ENCODE data around the gene TMEM186. TPM values are rescaled to one million over a fixed set of nuclear protein-coding genes. Genes with fewer than 3 reads are reported as not detected.
"Not testable (repeated sequence)": the region's sequence is repeated elsewhere in the genome, so short reads cannot be mapped to it uniquely, and the experiment has no call there.

TMEM186 gene
- total and polyA plus RNA-seq, 2 donors (not counting 1 experiment from before 2014, with no cell fraction given), result 6.8 to 8.6 TPM

GRCh38 chr16:8751481-8752311 is 45.7 kb downstream of the TMEM186 start:
- no peak overlapping the region for H3K9ac ChIP-seq (ENCODE audit: insufficient read depth, low read length)
- no peaks in the 10 kb centered on the region for H3K9me3 ChIP-seq (ENCODE audit: control insufficient read depth, insufficient read depth, low read depth, low read length)
- H3K79me2 ChIP-seq (ENCODE audit: control insufficient read depth, insufficient read depth, low read length), result no peaks in the 10 kb centered on the region
- H3K27ac ChIP-seq (ENCODE audit: insufficient read depth, low read length), result no peak overlapping the region
- no peaks in the 10 kb centered on the region for H4K20me1 ChIP-seq (ENCODE audit: control insufficient read depth, extremely low read depth, insufficient read depth, low read length)
- peak; percentile 42 to 89 for DNase-seq (ENCODE audit: low read depth in 2 of 2)
- H3K4me3 ChIP-seq (replicated peaks in 1 of 4; ENCODE audit: control extremely low read depth in 1 of 4, insufficient read depth in 1 of 4, low read depth in 3 of 4, low read length in 4 of 4), result no peak overlapping the region
- no peaks in the 10 kb centered on the region for H3K36me3 ChIP-seq (ENCODE audit: control insufficient read depth, insufficient read depth, low read length)
- H3K27me3 ChIP-seq (ENCODE audit: control insufficient read depth, insufficient read depth, low read length), result no peaks in the 10 kb centered on the region
- H3K4me1 ChIP-seq (ENCODE audit: control insufficient read depth, extremely low read depth, insufficient read depth, low read length), result no peaks in the 10 kb centered on the region
- no peak overlapping the region for H3K4me2 ChIP-seq (ENCODE audit: extremely low read depth, insufficient read depth, low read length)
- no peak overlapping the region for H2AFZ ChIP-seq (ENCODE audit: low read length)
- no peak for TF ChIP-seq EZH2 (IDR thresholded peaks at IDR 0.05; ENCODE audit: low read length, missing control alignments)
- TF ChIP-seq CTCF (conservative IDR thresholded peaks at IDR 0.05 in 1 of 2, IDR thresholded peaks at IDR 0.05 in 1 of 2; ENCODE audit: low read depth in 1 of 2, low read length in 2 of 2), result no peak

DNA sequence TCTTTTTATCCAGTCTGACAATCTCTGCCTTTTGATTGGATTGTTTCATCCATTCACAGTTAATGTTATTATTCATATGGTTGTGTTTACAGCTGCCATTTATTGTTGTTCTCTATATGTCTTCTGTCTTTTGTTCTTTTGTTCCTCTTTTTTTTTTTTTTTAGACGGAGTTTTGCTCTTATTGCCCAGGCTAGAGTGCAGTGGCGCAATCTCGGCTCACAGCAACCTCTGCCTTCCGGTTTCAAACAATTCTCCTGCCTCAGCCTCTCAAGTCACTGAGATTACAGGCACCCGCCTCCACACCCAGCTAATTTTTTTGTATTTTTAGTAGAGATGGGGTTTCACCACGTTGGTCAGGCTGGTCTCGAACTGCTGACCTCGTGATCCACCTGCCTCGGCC is 48.5 kb downstream of the TMEM186 start:
- H3K4me3 ChIP-seq (replicated peaks in 1 of 4; ENCODE audit: control extremely low read depth in 1 of 4, insufficient read depth in 1 of 4, low read depth in 3 of 4, low read length in 4 of 4); H3K4me1 ChIP-seq (ENCODE audit: control insufficient read depth, extremely low read depth, insufficient read depth, low read length); H3K4me2 ChIP-seq (ENCODE audit: extremely low read depth, insufficient read depth, low read length); H3K27me3 ChIP-seq (ENCODE audit: control insufficient read depth, insufficient read depth, low read length); H3K9me3 ChIP-seq (ENCODE audit: control insufficient read depth, insufficient read depth, low read depth, low read length); H4K20me1 ChIP-seq (ENCODE audit: control insufficient read depth, extremely low read depth, insufficient read depth, low read length); H3K79me2 ChIP-seq (ENCODE audit: control insufficient read depth, insufficient read depth, low read length); H3K27ac ChIP-seq (ENCODE audit: insufficient read depth, low read length); H2AFZ ChIP-seq (ENCODE audit: low read length); H3K36me3 ChIP-seq (ENCODE audit: control insufficient read depth, insufficient read depth, low read length); H3K9ac ChIP-seq (ENCODE audit: insufficient read depth, low read length); DNase-seq (ENCODE audit: low read depth in 2 of 2): not testable (repeated sequence)

Other genes starting within 250 kb of the TMEM186 start
- gene TMEM114, start 207.1 kb downstream of the TMEM186 start, total RNA-seq, result not detected in 2 replicates
- not detected in 2 replicates for gene TMEM114, start 207.1 kb downstream of the TMEM186 start, polyA plus RNA-seq
- gene METTL22, start 175.9 kb downstream of the TMEM186 start, total RNA-seq, result 18.5 and 27.4 TPM in 2 replicates
- 30.7 and 30.8 TPM in 2 replicates for gene METTL22, start 175.9 kb downstream of the TMEM186 start, polyA plus RNA-seq
- 1.3 and 1.8 TPM in 2 replicates for gene ABAT, start 123.0 kb downstream of the TMEM186 start, total RNA-seq
- gene ABAT, start 123.0 kb downstream of the TMEM186 start, polyA plus RNA-seq, result 1.8 and 2.2 TPM in 2 replicates
- 17.2 and 19.5 TPM in 2 replicates for gene PMM2, start 200 bp upstream of the TMEM186 start, total RNA-seq
- 42.1 and 49.3 TPM in 2 replicates for gene PMM2, start 200 bp upstream of the TMEM186 start, polyA plus RNA-seq
- 108 and 150 TPM in 2 replicates for gene CARHSP1, start 71.4 kb upstream of the TMEM186 start, total RNA-seq
- 68.7 and 90.9 TPM in 2 replicates for gene CARHSP1, start 71.4 kb upstream of the TMEM186 start, polyA plus RNA-seq
- not detected in 2 replicates for gene LITAFD, start 84.7 kb upstream of the TMEM186 start, total RNA-seq
- gene LITAFD, start 84.7 kb upstream of the TMEM186 start, polyA plus RNA-seq, result not detected in 2 replicates
- 48.7 and 49.3 TPM in 2 replicates for gene USP7, start 166.3 kb upstream of the TMEM186 start, total RNA-seq
- 22.5 and 27.5 TPM in 2 replicates for gene USP7, start 166.3 kb upstream of the TMEM186 start, polyA plus RNA-seq